ENCODE results near the gene MSI2.
A peak's percentile ranks its signal among the peaks of the same experiment; 100 is the strongest.

The MSI2 gene

DNA sequence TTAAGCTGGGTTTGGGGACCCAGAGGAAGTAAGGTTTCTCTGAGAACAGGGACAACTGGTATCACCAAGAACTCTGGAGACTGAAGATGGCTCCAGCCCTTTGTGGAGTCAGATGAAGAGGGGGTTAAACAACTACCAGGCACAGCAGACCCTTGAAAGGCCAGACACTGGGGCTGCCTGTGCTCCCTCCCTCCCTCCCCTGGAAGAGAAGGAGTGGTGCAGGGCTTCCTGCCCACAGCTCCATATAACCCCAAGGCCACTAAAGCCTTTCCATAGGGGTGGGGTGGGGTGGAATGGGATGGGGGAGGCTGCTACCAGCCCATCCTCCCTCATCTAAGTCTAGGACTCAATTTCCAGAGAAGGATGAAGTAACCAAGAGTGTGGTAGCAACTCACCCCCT lies 422.1 kb downstream of the MSI2 start:
- no peak for DNase-seq

DNA sequence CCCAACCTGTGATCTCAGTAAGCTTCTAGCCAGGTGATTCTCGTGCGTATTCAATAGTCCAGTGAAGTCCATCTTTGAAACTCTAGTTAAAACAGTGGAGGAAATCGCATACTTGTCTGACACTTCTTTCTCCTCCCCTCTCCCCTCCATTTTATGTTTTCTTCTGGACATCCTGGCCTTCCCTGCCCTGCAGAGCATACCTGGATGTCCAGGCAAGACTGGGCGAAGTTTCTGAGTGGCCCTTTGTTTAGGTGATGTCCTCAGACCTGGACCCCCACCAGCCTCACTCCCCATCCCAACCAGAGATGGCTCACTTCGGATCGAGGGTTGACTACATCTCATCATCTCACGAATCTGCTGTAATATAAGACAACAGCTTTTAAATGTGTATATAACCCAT lies 423.0 kb downstream of the MSI2 start:
- DNase-seq = no peak

DNA sequence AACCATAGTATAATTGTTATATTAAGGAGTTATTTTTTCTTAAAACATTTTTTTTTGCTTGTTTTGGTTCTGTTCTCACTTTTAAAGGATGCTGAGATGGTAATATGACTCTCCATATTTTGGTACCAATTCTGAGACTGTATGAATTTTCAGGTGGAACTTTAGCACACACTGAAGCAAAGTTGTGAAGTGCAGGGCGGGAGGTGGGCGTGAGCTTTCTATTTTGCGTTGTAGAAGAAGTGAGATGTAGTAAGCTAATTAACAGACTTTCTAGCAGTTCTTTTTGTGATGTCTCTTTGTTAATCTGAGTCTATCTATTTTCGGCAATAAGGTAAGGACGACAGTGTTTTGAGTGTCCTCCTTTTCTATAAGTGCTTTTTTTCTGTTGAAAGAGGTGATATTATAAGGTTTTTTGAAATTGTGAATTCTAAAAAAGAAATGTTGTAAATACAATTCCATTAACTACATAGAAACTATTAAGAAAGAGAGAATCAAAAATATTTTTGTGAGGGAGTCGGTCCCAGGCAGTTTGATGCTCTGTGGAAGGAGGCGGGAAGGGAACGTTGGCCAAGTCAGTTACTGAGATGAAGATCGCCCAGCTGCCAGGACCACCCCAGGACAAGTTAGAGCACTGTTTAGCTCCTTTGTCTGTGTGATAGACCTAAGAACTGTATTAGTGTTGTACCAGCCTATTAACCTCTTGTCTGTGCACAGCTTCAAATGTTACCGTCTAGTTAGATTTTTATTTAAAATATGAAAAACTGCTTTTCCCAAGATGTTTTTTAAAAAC lies 423.8 kb downstream of the MSI2 start:
- no peak for DNase-seq

DNA sequence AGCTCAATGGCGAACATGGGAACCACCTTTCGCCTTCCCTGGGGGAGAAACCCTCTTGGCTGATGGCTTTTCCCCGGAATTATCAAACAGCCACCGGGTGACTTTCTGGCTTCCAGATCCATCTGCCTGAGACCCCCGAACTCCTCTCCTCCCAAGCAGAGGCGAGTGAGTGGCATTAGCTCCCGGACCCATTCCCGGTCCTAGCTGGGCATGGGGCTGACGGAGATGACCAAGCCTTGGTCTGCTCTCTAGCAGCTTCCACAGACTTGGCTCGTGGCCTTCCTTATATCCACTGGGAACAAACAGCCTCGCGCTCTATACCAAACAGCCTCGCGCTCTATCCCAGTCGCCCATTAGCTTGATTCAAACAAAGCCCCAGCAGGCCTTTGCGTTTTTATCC lies 426.4 kb downstream of the MSI2 start:
- DNase-seq = no peak

DNA sequence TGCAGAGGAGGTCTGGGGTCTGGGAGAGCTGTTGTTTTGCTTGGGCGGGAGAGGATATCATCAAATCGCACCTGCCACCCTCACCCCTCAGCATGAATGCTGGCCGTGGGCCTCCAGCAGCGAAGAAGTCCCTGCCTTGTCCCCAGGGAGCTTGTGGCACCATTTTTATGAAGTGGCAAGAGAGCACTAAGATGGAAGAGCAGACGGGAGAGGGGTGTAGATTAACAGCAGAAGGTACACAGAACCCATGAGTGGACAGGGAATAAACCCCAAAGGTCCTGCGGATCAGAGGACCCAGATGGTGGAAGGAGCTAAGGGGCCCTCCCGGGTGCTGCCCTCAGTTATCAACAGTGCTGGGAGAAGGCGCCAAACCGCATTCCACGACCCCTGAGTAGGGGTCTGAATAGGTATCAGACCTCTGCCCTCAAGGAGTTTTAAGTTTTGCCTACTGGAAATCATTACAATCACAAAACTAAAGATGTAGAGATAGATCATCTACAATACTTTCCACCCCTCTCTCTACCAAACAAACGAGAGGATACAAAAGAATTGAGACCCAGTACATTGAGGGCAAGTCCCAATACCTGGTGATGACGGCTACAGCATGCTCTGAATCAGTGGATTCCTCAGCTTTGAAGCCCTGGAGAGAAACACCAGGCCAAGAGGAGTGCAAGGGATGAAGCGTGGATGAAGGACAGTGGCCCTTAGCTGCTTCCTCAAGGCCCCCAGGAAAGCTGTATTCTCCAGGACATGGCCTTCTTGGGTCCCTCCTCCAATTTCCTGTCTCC lies 428.6 kb downstream of the MSI2 start:
- no peak for DNase-seq

DNA sequence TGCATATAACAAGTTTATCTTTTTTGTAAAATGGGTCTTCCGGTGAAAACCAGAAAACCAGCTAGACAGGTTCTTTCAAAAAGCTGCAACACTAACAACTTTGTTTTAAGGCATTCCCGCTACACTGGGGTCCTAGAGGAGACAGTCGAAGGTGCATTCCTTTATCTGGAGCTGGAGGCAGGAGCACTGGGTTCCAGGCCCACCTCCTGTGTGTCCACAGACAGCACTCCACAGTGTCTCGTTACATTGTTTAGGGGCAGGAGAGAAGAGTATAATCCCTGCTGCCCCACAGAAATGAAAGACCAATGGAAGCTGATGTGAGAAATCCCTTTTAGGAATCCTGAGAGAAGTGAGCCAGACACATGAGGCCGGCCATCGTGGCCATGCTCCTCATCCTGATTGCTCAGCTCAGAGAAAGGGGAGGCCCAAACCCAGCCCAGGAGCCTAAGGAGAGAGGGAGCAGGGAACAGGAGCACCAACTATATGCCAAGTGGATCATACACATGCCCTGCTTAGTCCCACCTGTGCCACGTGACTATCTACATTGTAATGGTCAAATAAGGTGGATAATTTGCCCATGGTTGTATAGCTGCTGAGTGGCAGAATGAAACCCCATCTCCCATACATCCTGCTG lies 429.3 kb downstream of the MSI2 start:
- no peak for DNase-seq

DNA sequence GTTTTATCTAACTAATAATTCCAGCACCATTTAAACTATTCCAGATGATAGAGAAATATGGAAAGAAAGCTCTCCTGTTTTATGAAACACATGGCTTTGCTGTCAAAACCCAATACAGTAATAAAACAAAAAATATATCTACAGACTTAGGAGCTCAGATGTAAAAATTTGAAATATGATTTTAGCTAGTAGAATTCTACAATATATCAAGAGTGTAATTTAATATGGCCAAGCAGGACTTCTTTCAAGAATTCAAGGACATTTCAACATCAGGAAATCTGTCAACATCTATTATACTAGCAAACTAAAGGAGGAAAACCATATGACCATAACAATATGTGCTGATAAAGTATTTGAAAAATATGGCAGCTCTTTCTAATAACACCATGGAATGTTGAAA lies 431.3 kb downstream of the MSI2 start:
- DNase-seq = no peak

DNA sequence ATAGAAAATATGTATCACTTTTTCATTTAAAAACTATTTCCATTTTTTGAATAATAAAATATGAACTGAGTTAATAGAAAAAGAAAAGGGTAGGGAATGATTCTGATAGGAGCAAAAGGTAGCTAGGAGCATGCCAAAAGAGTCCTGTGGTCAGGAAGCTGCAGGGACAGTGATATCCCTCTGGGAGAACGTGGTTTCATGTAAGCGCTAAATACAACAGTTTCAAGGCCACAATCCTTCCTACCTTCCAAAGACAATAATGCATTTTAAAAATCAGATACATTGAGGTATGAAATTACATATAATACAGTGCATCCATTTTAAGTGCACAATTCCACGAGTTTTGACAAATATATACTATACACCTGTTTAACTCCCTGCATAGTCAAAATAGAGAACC lies 432.9 kb downstream of the MSI2 start:
- DNase-seq = no peak

DNA sequence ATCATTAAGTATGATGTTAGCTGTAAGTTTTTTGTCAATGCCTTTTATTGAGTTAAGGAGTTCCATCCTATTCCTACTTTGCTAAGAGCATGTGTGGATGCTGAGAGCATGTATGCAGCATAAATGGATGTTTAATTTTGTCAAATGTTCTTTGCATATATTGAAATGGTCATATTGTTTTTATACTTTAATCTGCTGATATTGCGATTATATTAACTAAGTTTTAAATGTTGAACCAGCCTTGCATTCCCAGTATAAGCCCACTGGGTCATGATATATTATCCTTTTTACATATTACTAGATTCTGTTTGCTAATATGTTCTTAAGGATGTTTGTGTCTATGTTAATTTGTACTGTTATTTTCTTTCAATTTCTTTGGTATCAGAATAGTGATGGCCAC lies 435.6 kb downstream of the MSI2 start:
- DNase-seq = no peak

DNA sequence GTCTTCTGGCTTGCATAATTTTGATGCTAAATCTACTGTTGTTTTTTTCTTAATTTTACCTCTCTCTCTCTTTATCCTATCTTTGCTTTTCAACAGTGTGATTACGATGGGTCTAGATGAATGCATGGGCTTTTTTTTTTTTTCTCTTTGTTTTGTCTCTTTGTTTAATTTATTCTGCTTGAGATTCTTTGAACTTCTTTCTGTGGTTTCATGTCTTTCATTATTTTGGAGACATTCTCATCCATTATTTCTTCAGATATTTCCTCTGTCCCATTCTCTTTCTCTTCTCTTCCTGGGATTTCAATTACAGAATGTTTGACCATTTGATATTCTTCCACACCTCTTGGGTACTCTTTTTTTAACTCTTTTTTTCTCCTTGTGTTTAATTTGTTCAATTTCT lies 436.4 kb downstream of the MSI2 start:
- DNase-seq = no peak

DNA sequence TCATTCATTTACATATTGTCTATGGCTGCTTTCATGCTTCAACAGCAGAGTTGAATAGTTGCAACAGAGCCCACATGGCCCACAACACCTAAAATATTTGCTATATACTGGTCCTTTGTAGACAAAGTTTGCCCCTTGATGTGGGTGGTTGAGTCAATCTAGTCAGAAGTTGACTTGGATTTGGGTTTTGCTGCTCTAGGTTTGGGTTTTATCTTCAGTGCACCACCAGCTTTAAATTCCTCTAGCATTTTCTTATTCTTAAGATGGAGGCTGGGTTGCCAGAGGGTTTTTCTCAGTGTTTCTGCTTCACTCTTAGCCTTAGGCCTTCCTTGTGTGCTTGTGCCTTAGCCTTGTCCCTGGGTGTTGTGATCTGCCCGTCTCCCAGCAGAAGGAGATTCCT lies 437.7 kb downstream of the MSI2 start:
- DNase-seq = no peak

DNA sequence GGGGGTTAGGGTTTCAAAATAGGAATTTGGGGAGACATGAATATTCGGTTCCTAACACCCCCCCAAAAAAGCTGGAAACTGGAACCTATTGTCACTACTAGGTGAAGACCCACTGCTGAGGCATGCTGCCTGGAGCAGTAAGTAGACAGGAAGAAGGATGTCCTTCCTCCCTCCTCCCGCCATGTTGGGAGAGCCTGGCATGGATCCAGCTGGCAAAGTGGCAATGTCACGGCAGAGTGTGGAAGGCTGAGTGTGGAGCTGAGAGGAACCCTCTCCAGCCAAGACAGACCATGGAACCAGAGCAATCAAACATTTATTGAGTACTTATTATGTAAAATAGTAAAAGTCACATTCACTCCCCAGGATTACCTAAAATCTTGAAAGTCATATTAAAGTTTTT lies 439.7 kb downstream of the MSI2 start:
- no peak for DNase-seq

DNA sequence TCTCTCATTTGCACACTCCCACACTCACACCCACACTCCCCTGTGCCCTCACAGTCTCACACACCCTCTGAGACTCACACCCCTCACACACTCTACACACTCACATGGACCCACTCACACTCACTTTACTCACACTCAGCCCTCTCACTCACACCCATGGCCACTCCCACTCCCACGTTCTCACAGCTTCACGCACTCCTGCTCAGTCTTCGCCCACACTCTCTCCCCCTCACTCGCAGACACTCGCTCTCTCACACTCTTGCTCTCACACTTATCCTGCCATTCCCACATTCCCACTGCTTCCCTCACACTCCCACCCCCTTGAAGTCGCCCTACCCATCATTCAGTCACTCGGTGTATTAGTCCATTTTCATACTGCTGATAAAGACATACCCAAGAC lies 440.9 kb downstream of the MSI2 start:
- no peak for DNase-seq

DNA sequence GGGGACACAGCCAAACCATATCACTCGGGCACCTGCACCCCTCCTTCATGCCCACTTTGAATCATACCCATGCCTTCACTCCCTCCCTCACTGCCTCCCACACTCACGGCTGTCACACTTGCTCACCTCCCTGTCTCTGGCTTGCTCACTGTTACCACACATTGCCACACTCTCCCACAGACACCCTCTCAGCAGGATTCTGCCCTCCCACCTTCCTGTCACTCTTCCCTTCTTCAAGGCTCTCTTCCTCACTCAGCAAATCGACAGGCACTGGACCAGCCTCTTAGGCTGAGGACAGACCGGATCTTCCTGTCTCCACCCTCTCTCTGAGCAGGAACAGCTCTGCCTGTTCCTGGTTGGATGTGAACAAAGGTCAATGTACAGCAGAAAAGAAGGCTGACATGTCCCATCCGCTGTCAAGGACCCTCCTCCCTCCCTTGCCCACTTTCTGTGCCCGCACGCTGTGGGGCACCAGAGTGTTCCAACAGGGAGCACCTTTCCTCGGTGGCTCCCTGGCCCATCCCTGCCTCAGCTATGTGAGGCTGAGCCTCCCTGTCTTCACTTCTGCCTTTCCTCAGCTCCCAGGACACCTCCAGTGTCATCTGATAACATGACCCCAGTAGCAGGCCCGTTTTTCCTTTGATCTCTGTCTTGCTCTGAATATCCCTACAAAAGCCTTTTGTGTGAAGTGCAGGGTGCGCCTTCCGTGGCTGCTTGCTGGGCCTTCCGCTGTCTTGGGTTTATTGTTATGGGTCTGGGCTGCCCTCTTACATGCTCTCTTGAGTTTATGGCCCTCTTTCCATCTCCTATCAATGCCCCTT lies 441.8 kb downstream of the MSI2 start:
- peak; percentile 74 for DNase-seq

DNA sequence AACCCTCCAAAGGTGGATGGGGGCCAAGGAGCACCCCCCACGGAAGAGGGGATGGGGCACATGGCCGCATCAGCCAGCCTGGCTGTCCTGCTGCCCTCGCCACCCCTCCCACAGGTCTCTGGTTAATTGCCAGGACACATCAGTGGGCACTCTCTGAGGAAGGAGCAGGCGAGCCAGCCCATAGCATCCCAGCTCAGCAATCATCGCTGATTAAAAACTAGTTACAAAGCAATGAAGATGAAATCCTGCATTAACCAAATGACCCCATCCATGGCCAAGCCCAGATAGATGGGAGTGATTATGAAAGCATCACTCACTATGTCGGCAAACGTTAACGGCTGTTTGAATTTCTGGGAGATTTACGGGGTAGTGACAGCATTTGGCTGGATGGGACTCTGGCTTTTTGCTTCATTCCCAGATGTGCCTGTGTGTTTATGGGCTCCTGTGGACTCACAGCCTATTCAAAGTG lies 443.5 kb downstream of the MSI2 start:
- DNase-seq = no peak

DNA sequence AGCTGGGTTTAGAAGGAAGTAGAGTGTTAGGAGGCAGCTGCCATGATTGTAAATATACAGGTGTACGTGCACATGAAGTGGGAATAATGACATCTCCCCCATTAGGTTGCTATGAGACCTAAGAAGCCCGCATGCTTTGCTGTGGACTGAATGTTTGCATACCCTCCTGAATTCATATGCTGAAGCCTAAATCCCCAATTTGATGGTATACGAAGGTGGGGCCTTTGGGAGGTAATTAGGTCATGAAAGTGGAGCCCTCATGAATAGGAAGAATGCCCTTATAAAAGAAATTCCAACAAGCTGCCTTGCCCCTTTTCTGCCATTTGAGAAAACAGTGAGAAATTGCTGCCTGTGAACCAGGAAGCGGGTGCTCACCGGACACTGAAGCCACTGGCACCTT lies 444.8 kb downstream of the MSI2 start:
- no peak for DNase-seq

DNA sequence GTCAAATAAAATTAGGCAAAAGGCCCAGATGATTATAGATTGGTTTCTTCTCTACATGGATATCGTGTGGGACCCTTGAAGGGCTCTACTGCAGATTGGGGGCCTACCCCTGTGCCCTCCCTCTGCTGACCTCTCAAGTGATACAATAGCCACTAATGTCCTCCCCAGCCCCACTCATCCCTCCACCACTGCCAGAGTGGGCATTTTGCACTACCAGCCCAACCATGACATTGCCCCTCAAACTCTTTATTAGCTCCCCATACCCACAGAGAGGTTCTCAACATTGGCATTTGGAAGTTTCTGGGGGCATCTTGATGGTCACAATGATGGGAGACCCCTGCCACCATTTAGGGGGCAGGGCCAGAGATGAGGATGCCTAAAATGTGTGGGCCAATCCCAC lies 446.9 kb downstream of the MSI2 start:
- no peak for DNase-seq

DNA sequence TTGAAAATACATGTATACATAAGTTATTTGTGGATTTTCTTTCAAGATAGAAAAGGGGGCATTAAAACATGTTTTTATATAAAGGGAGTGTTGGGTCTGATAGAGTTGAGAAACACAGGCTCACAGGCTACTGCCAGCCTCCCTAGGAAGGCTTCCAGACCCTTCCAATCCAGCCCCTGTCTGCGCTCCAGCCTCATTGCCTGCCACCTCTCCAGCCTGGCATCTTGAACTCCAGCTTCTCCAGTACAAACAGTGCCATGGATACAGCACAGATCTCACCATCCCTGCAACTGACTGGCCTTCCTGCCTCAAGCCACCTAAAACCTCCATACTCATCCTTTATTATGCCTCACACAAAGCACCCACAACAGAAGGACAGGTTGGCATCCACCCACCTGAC lies 448.1 kb downstream of the MSI2 start:
- DNase-seq = no peak

DNA sequence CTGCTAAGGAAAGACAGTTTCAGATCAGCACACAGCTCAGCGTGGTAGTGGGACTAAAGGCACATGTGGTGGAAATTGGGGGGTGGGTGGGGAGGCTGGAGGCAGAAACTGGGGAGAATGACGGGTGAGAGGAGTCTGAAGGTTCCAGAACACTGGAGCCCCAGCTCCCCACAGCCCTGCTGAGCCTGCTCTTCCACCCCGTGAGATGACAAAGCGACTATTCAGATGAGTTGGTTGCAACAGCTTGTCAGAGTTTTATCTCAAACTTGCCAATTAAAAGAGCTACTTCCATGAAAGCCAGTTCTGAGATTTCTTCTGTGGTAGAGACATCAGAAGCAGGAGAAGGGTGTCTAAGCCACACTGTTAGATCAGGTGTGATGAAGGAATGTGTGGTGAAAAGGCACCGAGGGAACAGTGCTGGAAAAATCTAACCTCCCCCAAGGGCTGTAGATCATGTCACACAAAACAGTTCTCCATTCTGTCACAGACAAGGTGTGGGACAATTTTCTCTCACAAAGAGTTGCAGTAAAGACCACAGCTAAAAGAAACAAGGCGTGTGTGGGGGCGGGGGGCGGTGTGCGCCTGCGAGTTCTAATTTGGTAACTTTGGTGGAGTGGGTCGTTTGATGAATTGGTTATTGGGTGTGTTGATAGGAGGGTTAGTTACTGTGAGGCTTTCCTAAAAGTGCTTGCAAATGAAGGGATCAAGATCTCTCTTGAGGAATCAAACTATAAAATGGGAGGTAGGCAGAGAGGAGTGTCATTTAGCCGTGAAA lies 449.8 kb downstream of the MSI2 start:
- no peak for DNase-seq

DNA sequence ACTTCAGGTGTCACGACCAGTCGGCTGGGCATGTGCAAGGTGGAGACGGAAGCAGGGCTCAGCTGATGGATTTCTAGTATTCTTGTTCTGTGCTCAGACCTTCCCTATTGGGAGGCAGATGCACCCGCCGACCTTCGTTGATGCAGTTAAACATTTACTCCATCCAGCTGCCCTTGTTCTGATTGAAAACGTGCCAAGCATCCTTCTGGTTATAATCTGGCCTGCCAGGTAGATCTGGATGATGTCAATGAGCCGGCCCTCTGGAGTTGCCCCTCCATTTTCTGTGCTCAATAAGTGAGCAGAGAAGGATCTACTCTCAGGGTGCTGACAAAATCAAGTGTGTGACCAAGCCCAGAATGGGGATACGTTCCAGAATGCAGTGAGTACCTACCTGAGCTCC lies 450.4 kb downstream of the MSI2 start:
- DNase-seq = peak; percentile 41

DNA sequence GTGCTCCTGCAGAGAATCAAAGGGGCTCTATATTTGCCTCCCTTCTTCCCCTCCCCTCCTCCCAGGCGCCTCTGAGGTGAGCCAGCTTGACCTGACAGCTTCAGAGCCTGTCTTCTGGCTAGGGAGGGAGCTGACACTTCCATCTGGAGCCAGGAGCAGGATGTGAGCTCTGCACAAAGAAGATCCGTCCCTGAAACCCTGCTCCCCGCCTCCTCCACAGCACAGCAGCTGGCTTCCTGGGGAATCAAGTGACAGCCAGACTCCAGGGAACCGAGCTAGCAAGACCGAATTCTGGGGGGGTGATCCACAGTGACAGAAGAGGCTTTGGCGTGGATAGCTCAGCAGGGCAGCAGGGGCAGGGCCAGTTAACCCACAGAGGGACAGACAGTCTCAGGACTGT lies 451.6 kb downstream of the MSI2 start:
- peak; percentile 12 for DNase-seq

DNA sequence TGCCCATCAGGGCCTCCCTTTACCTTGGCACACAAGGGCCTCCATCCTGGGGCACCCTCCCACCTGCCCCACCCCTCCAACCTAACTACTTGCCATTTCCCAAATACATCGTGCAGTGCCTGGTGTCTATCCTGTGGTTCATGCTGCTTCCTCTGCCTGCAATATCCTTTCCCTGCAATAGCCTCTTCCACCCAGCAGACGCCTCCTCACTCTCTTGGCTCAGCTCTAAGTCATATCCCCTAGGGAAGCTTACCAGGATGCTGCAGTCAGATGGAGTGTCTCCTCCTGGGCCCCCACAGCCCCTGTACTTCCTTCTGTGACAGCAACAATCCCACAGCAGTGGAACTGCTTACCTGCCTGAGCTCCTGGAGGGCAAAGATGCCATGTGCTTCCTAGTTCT lies 452.1 kb downstream of the MSI2 start:
- DNase-seq = peak; percentile 5

All from DMS79 treated with DMSO at 0.1 percent for 48 hours (cell line).